Stimulated activated naive B cell treated with anti-CD40 and anti-IgM and Interleukin-4, amounts not matched to agents 10 μg/mL and 1 μg/mL and 100 μg/mL, for 72 hours (primary cell): ENCODE data around the gene GAGE12J.
"Not testable (repeated sequence)": the region's sequence is repeated elsewhere in the genome, so short reads cannot be mapped to it uniquely, and the experiment has no call there.

Experiments used
- ATAC-seq, 2 donors: fragments of 150-1000 bp; cut with Tn5 transposase; replicated peaks; 2 replicates each; pipeline ENCODE4 v1.10.0; 2021; ENCODE audit warnings: moderate library complexity in 1 of 2
- DNase-seq: peaks from one replicate; pipeline ENCODE4 v3.0.0; 2021
- H3K27ac Mint-ChIP-seq: one replicate; pipeline ENCODE4 v1.8.0; 2022; ENCODE audit warnings: mild to moderate bottlenecking, mixed read lengths
- H3K27me3 Mint-ChIP-seq, 2 donors: one replicate each; pipeline ENCODE4 v1.8.0; 2022; ENCODE audit warnings: mixed read lengths in 2 of 2
- H3K36me3 Mint-ChIP-seq, 2 donors: one replicate each; pipeline ENCODE4 v1.8.0; 2022; ENCODE audit warnings: mixed read lengths in 2 of 2, mild to moderate bottlenecking in 1 of 2
- H3K4me1 Mint-ChIP-seq, 2 donors: one replicate each; pipeline ENCODE4 v1.8.0; 2022; ENCODE audit warnings: mixed read lengths in 2 of 2, mild to moderate bottlenecking in 1 of 2
- H3K4me3 Mint-ChIP-seq, 2 donors: one replicate each; pipeline ENCODE4 v1.8.0; 2022; ENCODE audit warnings: mild to moderate bottlenecking in 2 of 2, mixed read lengths in 2 of 2, moderate library complexity in 1 of 2
- H3K9me3 Mint-ChIP-seq, 2 donors: one replicate each; pipeline ENCODE4 v1.8.0; 2022; ENCODE audit warnings: mixed read lengths in 2 of 2, mild to moderate bottlenecking in 1 of 2

Gene GAGE12J

GRCh38 chrX:49331841-49332240 is 10.0 kb downstream of the GAGE12J start:
- ATAC-seq, H3K4me1 Mint-ChIP-seq, H3K9me3 Mint-ChIP-seq, DNase-seq, H3K27ac Mint-ChIP-seq, H3K36me3 Mint-ChIP-seq, H3K4me3 Mint-ChIP-seq, H3K27me3 Mint-ChIP-seq: not testable (repeated sequence)

DNA sequence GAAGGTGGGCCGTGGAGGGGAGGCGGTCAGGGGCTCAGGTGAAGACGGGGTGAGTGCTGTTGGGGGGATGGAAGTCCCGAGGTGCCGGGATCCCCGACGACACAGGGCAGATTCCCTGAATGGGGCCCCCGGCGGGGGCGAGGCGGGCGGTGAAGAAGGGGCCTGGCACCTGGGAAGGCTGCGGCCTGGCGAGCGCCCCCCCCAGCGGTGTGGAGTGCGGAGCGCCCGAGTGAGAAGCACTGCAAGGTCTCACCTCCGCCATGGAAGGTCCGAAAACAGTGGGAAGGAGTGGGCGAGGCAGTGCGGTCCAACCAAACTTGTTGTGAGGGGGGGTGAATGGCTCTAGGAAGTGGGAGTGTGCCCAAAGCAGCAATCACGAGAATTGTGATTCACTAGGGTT is 19.6 kb downstream of the GAGE12J start:
- H3K9me3 Mint-ChIP-seq, H3K27ac Mint-ChIP-seq, H3K27me3 Mint-ChIP-seq, H3K4me1 Mint-ChIP-seq, H3K4me3 Mint-ChIP-seq, H3K36me3 Mint-ChIP-seq, ATAC-seq, DNase-seq: not testable (repeated sequence)

GRCh38 chrX:49344496-49345175 is 22.8 kb downstream of the GAGE12J start:
- H3K4me1 Mint-ChIP-seq, H3K27me3 Mint-ChIP-seq, DNase-seq, H3K27ac Mint-ChIP-seq, ATAC-seq, H3K36me3 Mint-ChIP-seq, H3K9me3 Mint-ChIP-seq, H3K4me3 Mint-ChIP-seq: not testable (repeated sequence)

- H3K36me3 Mint-ChIP-seq, DNase-seq, H3K4me3 Mint-ChIP-seq, H3K27me3 Mint-ChIP-seq, ATAC-seq, H3K4me1 Mint-ChIP-seq, H3K9me3 Mint-ChIP-seq, H3K27ac Mint-ChIP-seq: not testable (repeated sequence)
These were observed 23.6 kb downstream of the GAGE12J start for GRCh38 chrX:49345402-49345801.

DNA sequence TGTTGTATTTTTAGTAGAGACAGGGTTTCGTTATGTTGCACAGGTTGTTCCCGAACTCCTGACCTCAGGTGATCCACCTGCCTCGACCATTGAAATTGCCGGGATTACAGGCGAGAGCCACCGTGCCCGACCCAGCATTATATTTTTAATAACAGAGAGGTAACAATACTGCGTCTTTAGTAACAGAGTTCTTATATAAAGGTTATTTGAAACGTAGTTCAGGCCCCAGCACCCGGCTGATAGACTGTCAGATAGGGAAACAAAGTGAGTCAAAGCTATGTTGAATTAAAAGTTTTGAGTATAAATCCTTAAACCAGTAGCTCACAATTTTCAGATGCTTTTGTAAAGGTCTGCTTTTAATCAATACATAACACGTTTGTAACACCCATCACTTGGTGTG is 24.3 kb downstream of the GAGE12J start:
- not testable (repeated sequence) for H3K27ac Mint-ChIP-seq, DNase-seq, H3K9me3 Mint-ChIP-seq, H3K4me3 Mint-ChIP-seq, H3K27me3 Mint-ChIP-seq, H3K4me1 Mint-ChIP-seq, H3K36me3 Mint-ChIP-seq, ATAC-seq
